Heart left ventricle (tissue), 13 donors: ENCODE measurements around the gene CNTROB.

Source experiments
- CTCF ChIP-seq, 12 donors: fragments of 200-600 bp; sonication (generic) in 4 of 12; IDR thresholded peaks; one replicate each; pipeline versions ENCODE4 v1.5.0 to v1.8.0; 2018 to 2022; ENCODE audit warnings: antibody characterized with exemption in 12 of 12, mild to moderate bottlenecking in 5 of 12
- POLR2A ChIP-seq, 2 donors: fragments of 450-650 bp; IDR thresholded peaks; one replicate each; pipeline ENCODE4 v1.6.1; 2017; ENCODE audit warnings: antibody characterized with exemption in 2 of 2, mild to moderate bottlenecking in 2 of 2, moderate library complexity in 2 of 2
- donor health status: ischemic (EF 13 %, LVEDD 7.1; RV severe dilation, severe dysfunction).
- donor health status: DM: no; HTN: yes; CAD: no.
- donor health status: DM: no; HTN: no; CAD: no.
- donor health status: ischemic (EF 25% LVEDD 6.9; RV normal size, moderate dysfunction).
- donor health status: ischemic (EF 25% LVEDD 5.7; RV mildly dilated, moderate dysfunction).
- donor health status: ischemic (EF 35%, LVEDD 5.7; RV mildly dilated, moderate dysfunction).
- donor health status: nonischemic (EF 11% LVEDD 7.7; RV severe dilation, severe dysfunction).
- donor health status: DM: yes; HTN: yes; CAD: no.
- donor health status: PGD.
- donor health status: ischemic (EF 29% LVEDD 5.4; RV normal size, mild dysfunction).
- donor health status: nonischemic (EF 23%, LVEDD 6.1; RV moderate dilation, normal function).

DNA sequence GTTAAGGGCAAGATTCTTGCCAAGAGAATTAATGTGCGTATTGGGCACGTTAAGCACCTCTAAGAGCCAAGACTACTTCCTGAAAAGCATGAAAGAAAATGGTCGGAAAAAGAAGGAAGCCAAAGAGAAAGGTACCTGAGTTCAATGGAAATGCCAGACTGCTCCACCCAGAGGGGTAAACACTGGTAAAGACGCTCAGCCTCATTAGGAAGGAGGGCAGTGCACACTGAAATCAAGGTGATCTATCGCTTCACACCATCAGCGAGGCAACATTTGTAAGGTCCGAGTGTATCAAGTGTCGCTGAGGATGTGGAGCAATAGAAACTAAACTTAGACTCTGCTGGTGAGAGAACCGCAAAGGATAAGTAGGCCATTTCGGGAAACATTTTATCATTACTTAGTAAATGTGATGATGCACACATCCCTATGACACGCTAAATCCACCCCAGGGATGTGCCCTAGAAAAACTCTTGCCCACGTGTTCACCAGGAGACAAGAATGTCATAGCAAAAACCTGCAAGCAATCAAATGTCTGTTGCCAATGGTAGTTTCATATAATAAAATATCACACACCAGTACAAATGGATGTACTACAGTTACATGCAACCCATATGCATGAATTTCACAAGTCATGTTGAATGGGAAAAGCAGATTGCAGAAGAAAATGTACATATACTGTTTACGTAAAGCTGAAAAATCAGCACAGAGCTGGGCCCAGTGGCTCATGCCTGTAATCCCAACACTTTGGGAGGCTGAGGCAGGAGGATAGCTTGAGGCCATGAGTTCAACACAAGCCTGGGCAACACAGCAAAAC is 23.6 kb downstream of the CNTROB start:
- no peak for TF ChIP-seq CTCF (IDR thresholded peaks at IDR 0.05)
- TF ChIP-seq POLR2A (IDR thresholded peaks at IDR 0.05) = no peak
